Measurements from ENCODE around the gene EXOC1.
A peak's percentile ranks its signal among the peaks of the same experiment; 100 is the strongest.
"Not testable (repeated sequence)": the region's sequence is repeated elsewhere in the genome, so short reads cannot be mapped to it uniquely, and the experiment has no call there.

The EXOC1 gene, protein sequence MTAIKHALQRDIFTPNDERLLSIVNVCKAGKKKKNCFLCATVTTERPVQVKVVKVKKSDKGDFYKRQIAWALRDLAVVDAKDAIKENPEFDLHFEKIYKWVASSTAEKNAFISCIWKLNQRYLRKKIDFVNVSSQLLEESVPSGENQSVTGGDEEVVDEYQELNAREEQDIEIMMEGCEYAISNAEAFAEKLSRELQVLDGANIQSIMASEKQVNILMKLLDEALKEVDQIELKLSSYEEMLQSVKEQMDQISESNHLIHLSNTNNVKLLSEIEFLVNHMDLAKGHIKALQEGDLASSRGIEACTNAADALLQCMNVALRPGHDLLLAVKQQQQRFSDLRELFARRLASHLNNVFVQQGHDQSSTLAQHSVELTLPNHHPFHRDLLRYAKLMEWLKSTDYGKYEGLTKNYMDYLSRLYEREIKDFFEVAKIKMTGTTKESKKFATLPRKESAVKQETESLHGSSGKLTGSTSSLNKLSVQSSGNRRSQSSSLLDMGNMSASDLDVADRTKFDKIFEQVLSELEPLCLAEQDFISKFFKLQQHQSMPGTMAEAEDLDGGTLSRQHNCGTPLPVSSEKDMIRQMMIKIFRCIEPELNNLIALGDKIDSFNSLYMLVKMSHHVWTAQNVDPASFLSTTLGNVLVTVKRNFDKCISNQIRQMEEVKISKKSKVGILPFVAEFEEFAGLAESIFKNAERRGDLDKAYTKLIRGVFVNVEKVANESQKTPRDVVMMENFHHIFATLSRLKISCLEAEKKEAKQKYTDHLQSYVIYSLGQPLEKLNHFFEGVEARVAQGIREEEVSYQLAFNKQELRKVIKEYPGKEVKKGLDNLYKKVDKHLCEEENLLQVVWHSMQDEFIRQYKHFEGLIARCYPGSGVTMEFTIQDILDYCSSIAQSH

DNA sequence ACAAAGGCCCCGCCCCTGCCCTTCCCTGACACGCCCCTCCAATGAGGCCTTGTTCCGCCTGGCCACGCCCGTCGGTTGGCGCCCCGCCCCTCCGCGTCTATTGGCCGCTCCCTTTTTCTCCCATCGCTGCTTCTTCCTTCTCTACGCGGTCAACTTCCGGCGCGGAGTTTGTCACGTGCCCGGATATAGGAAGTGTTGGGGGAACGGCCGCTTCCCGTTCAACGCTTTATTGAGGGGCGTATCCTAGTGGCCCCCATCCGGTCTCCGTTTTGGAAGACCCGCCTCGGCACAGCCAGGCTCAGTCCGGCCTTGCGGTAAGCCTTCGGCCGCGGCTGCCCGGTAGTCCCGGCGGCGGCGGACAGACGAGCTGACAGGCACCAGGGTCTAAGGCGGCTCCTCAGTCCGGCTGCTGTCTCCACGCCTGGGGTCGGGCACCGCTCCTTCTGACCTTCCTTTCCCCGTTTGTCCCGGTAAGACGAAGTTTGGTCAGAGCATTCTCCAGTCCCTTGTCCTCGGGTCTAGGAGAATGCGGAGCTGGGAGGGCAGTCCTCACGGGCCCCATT lies at the start of gene EXOC1:
TSS of gene EXOC1 (plus strand) at position 165 of the 563 bp plus-strand sequence. CDS start 4,676 bp downstream, outside the sequence.
- DNase-seq: peak; percentile 95

DNA sequence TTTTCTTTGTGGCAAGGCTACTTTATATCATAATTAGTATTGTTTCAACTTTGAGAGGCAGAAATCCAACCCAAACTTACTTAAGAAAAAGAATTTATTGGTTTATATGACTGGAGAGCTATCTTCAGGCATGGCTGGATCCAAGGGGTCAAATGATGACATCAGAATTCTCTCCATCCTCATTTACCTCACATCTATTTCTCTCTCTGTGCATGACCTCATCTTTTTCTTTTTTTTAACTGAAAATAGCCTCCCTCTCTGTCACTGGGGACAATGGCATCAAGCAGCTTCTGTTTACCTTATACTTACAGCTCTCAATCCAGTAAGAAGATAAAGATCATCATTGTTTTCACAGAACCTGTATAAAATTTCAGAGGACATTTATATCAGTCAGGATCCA lies 45.9 kb upstream of the EXOC1 start:
- DNase-seq: no peak

DNA sequence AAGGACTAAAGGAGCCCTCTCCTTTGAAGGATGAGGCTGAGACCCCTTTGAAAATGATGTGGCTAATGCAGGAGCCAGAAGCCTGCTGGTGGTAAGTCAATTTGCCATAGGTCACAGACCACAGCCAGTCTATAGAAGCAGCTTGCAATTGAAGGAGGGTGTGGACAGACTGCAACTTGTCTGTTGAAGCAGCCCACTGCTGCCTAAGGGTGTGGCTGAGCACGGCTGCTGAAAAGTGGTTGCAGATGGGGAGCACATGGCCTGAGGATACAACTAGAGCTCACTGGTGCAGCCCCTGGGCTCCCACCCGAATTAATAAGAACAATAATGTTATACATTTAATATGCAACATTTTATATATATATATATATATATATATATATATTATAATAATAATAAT lies 45.3 kb upstream of the EXOC1 start:
- no peak for DNase-seq

DNA sequence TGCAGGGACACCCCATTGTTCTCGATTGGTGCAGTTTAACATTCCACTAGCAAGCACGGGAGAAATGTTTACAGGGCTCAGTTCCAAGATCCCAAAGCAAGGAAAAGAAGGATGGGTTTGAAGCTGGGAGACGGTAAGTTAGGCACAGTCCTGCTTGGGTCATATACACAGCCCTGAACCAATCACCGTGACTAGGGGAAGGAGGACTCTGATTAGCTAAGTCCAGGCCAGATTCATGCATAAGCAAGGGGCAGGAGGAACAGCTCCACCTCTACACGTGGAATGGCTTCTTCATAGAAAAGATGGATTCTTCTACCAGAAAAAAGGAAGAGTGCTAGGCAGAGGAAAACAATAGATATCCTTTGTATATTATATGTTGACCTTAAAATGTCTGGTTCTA lies 44.8 kb upstream of the EXOC1 start:
- no peak for DNase-seq

DNA sequence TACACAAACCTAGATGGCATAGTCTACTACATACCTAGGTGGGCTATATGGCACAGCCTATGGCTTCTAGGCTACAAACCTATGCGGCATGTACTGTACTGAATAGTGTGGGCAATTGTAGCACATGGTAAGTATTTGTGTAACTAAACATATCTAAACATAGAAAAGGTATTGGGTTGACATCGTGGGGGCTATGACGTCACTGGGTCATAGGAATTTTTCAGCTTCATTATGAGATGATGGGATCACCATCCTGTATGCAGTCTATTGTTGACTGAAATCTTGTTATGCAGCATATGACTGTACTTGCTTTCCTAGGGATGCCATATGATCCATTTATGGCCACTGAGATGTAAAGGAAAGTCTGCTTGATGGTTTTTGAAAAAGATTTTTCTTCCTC lies 35.8 kb upstream of the EXOC1 start:
- DNase-seq: no peak

DNA sequence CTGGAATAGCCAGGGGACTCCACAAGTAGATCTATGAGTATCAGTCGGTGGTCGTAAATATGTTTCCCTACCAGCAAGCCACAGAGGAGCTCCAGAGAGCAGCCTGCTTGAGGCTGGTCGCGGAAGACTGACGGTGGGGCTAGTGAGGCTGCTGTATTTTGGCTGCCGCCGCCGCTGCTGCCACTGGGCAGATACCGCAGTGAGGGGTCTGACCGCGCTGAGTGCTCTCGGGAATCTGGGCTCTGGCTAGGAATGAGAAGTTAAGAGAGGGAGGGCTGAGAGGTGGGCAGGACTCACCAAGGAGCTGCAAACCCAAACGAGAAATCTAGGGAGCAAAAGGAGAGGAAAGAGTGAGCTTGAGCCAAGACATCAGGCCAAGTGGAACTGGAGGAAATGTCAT lies 33.8 kb upstream of the EXOC1 start, which contains the start of gene EXOC1L:
TSS of gene EXOC1L (plus strand) at position 157 of the 400 bp plus-strand sequence. CDS start at position 394, 237 bp downstream.
- DNase-seq: peak; percentile 57

DNA sequence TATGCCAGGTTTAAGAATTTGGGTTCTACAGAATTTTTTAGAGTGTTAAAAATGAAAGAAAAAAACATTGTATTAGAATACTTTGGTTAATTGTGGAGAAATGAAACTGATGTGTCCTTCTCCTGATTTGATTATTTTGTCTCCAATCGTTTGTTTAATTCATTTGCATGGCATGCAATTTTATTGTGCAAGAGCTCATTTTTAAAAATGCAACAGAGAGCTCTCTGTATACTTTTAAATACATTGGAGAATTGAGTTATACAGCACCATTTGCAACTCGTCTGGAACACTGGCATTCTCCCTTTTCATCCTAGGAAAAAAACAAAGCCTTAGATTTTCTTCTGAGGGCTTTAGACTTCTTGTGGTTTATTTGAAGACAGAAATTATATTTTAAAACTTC lies 33.2 kb upstream of the EXOC1 start:
- no peak for DNase-seq

DNA sequence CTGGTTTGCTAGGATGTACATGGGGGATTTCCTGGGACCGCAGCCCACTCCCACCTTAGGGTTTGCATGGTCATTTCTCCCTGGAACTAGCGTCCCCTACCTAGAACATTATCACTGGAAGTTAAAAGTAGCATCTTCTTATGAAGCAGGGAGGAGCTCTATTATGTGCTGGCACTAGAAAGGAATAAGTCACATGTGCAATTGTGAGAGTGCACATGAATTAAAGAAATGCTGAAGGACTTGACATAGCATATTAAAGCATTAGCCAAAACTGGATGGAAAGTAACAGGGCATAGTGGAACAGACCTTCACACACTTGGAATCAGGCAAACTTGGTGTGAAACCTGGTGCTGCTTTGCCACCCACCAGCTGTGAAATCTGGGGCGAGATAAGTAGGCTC lies 31.1 kb upstream of the EXOC1 start:
- no peak for DNase-seq

DNA sequence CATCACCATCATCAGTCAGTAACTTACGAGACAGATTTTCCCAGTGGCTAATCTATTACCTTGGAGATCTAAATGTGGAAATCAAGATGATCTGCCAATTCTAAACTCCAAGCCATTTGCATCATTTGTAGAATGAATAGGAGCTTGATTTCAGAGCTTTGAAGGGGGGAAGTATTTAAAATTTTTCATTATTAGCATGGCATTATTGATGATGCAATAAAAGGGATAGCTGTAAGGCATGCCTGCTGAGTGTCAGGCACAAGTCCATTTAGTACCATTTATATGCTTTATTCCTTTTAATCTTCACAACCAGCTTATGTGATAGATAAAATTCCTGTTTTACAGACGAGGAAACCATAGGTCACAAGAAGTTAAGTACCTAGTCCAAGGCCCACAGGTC lies 28.6 kb upstream of the EXOC1 start:
- no peak for DNase-seq

DNA sequence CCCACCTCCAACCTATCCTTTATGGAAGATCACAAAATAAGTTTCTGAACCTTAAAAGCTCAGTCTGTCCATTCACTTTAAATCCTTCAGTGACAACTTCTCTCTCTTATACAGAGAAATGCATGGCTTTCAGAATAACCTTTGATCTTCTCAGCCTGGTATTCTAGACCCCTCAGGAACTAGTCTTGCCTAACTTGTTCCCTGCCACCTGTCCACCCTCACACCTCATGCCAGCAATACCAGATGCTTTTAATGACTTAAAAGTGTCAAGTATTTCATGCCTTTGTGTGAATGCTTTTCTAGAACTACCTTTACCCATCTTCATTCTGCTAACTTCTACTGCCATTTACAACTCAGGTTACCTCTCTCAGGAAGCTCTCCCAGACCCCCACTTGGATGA lies 26.5 kb upstream of the EXOC1 start:
- no peak for DNase-seq

DNA sequence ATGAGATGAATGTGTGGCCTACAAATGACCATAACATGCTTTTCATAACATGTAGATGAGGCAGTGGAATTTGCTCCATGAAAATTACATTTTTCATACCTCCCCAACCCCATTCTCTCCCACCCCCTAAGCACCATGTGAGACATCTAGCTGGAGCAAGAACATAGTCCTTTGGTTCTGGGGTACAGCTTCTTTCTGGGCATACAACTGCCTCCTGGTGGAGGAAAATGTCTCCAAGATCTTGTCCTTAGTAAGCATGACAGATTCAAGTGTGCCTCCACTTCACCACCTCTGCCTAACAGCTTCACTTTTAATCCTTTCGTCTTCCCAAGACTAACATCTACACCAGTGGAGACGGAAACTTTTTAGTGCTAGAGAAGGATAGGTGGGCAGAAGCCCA lies 25.9 kb upstream of the EXOC1 start:
- no peak for DNase-seq

DNA sequence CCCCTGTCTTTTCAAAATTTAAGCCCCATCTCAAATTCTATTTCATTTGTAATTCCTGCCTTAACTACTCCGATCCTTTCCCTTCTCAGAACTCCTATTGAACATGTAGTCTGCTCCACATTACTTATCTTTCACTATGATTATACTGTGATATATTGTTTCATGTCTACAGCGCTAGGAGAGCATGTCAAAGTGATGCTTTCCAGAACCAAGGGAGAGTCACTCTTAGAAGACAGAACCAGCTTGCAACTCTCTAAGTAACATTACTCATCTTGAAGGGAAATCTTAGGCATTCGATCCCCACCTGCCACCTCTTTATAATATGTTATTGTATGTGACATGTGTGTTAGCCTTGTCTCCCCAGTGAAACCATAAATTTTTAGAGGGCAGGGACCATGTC lies 23.4 kb upstream of the EXOC1 start:
- DNase-seq: no peak

DNA sequence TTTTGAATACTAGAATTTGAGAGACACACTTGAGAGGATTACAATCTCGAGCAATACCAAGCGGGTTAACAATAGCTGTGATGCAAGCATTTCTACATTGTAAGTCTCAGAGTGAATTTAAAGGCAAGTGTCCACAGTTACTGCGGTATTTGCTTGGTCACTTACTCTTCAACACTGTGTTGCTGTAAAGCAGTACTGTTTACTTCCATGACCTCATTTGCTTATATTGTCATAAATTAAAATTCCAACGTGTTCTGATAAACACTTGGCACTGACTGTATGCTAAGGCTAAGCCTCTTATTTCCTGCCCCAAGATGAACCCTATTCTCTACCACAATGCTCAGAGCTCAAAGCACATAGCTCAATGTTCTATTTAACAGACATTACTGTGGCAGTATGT lies 22.7 kb upstream of the EXOC1 start:
- DNase-seq: peak; percentile 39

DNA sequence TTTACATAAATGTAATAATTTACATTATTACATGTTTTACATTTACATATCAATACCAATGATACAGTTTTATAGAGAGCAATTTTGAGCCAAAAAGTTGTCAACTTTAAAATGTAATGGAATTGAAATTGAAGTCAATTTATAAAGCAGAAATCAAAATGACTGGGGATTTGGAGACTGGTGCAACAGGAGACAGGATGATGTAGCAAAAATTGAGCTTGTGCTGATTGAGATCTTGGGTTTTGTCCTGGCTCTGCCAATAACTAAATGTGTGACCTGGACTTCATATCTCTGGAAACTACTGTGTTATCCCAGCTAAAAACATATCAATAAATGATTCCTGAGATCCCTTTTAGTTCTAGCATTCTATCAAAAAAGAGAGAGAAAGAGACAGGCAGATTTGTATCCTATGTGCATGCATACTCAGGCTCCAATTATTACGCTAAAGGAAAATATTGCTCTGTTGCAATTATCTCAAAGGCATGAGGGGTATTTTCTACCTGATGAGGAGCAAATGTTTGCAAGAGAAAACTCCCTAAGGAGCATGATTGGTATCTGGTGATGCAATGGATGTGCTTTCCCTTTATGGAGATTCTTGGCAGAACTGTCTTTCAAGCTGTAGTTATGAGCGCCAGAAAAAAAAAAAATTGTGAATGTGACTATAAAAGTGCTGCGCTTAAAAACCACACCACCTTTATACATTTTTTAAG lies 19.2 kb upstream of the EXOC1 start:
- no peak for DNase-seq

DNA sequence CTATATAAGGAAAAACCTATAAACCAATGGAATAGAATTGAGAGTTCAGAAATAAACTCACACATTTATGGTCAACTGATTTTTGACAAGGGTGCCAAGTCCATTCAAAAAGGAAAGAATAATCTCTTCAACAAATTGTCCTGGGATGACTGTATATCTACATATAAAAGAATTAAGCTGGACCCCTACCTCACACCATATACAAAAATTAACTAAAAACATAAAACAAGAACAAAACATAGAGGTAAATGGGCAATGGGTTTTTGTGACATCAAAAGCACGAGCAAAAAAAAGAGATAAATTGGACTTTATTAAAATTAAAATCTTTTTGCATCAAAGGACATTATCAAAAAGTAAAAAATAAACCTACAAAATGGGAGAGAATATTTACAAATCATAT lies 15.5 kb upstream of the EXOC1 start:
- DNase-seq: no peak

DNA sequence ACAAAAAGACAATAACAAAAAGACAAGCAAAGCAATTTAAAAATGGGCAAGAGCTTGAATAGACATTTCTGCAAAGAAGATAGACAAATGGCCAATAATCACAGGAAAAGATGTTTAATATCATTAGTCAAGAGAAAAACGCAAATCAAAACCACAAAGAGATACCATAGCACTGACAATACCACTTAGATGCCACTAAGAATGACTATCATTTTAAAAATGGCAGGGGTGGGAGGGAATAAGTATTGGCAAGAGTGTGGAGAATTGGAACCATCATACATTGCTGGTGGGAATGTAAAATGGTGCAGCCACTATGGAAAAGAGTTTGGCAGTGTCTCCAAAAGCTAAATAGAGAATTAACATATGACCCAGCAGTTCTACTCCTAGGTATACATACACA lies 15.1 kb upstream of the EXOC1 start:
- DNase-seq: no peak

DNA sequence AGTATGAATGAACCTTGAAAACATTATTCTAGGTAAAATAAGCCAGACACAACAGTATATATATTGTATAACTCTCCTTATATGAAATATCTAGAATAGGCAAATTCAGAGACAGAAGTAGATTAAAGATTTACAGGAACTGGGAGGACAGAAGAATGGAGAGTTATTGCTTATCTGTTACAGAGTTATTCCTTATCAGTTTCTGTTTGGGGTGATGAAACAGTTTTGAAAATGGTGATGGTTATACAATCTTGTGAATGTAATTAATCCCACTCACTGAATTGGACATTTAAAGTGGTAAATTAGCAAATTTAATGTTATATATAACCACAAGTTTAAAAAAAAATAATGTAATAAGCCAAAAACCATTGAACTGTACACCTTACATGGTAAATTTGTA lies 14.5 kb upstream of the EXOC1 start:
- DNase-seq: no peak

DNA sequence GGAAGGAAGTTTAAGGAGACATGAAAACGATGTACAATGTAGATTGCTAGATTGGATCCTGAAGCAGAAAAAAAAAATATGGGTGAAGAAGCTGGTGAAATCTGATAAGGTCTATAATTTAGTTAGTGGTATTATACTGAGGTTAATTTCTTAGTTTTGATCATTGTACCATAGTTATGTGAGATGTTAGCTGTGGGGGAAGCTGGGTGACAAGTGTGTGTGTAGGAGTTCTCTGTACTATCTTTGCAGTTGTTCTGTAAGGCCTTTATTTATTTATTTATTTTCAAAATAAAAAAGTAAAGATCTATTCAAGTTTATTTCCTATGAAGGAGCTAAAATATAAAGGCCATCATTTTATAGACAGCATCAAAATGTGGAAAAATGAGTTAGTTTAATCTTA lies 12.5 kb upstream of the EXOC1 start:
- no peak for DNase-seq

DNA sequence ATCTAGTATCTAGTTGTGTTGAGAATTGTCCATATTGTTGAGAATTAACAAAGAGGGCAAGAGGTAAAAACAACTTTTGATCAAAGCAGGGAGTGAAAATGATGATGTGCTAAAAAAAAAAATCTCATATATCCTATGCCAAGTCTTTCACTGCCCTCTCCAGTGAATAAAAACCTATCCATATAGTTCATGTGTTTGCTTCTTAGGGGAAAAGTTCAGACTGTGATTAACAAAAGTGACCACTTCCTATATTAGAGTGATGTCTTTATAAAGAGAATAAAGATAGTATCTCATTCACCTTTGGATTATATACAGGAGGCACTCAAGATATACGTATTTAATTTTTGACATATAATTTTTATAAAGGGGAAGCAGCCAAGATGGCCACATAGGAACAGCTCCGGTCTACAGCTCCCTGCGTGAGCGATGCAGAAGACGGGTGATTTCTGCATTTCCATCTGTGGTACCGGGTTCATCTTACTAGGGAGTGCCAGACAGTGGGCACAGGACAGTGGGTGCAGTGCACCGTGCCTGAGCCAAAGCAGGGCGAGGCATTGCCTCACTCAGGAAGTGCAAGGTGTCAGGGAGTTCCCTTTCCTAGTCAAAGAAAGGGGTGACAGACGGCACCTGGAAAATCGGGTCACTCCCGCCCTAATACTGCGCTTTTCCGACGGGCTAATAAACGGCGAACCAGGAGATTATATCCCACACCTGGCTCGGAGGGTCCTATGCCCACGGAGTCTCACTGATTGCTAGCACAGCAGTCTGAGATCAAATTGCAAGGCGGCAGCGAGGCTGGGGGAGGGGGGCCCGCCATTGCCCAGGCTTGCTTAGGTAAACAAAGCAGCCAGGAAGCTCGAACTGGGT lies 11.8 kb upstream of the EXOC1 start:
- DNase-seq: peak; percentile 26

DNA sequence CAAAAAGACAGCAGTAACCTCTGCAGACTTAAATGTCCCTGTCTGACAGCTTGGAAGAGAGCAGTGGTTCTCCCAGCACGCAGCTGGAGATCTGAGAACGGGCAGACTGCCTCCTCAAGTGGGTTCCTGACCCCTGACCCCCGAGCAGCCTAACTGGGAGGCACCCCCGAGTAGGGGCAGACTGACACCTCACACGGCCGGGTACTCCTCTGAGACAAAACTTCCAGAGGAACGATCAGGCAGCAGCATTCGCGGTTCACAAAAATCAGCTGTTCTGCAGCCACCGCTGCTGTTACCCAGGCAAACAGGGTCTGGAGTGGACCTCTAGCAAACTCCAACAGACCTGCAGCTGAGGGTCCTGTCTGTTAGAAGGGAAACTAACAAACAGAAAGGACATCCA lies 11.1 kb upstream of the EXOC1 start:
- not testable (repeated sequence) for DNase-seq

DNA sequence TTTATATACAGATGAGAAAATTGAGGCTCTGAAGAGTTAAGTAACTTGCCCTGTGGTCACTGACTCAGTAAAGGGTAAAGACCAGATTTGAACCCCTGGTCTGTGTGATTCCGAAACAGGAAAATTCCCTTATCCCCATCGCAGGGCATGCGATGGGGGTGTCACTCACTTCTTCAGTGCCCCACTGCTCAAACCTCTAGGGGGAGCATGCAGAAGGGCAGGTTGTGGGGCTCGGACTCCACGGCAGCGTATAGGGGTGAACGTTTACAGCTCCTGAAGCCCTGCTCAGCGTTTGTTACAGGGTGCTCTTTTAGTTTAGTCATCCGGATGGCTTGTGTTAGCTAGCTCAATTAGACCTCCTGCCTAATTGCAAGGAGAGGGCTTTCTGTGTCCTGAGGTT lies 3.7 kb upstream of the EXOC1 start:
- DNase-seq: no peak

DNA sequence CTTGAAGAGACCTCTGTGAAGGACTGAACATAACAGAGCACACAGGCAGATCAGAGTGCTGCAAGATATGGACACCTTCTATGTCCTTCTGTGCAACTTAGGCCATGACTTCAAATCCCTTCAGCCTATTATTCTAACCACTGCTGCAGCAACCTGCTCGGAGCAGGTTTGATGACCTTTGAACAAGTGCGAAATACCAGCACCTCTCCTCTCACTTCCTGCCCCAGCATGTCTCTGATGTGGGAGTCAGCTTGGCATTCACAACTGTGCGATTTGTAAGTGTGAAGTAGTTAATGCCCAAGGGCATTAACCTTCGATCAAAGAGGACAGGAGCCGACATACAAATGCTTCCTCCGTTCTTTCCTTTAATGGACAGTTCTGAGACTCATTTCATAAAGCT lies 1.6 kb upstream of the EXOC1 start:
- no peak for DNase-seq
